NCI-H2029 treated with DMSO at 0.1 percent for 48 hours (cell line): ENCODE data around the gene RIMBP2.

Experiments
- DNase-seq: peaks from one replicate; lab custom pipeline; 2025; lab: John Stamatoyannopoulos, UW

The RIMBP2 gene

GRCh38 chr12:130568501-130568900, 147.6 kb downstream of the RIMBP2 start:
- DNase-seq = no peak

- DNase-seq = no peak
Observed at GRCh38 chr12:130568041-130568440, 148.1 kb downstream of the RIMBP2 start.

GRCh38 chr12:130566446-130567155, 149.5 kb downstream of the RIMBP2 start:
- no peak for DNase-seq

- DNase-seq = no peak
Observed at GRCh38 chr12:130565189-130565588, 150.9 kb downstream of the RIMBP2 start.

GRCh38 chr12:130563323-130563722, 152.8 kb downstream of the RIMBP2 start:
- no peak for DNase-seq

- no peak for DNase-seq
Observed at GRCh38 chr12:130562716-130563115, 153.4 kb downstream of the RIMBP2 start.

GRCh38 chr12:130560321-130560720, 155.8 kb downstream of the RIMBP2 start:
- no peak for DNase-seq

- no peak for DNase-seq
Observed at GRCh38 chr12:130559806-130560205, 156.3 kb downstream of the RIMBP2 start.

GRCh38 chr12:130557886-130558765, 158.0 kb downstream of the RIMBP2 start:
- no peak for DNase-seq

GRCh38 chr12:130557201-130557600, 158.9 kb downstream of the RIMBP2 start:
- no peak for DNase-seq

- no peak for DNase-seq
Observed at GRCh38 chr12:130556486-130557055, 159.5 kb downstream of the RIMBP2 start.

- DNase-seq = no peak
Observed at GRCh38 chr12:130555628-130556485, 160.2 kb downstream of the RIMBP2 start.

- DNase-seq = no peak
Observed at GRCh38 chr12:130555221-130555620, 160.9 kb downstream of the RIMBP2 start.

- DNase-seq = no peak
Observed at GRCh38 chr12:130552483-130552996, 163.6 kb downstream of the RIMBP2 start.

GRCh38 chr12:130549361-130549760, 166.7 kb downstream of the RIMBP2 start:
- no peak for DNase-seq

GRCh38 chr12:130547480-130548155, 168.5 kb downstream of the RIMBP2 start:
- DNase-seq = no peak

- DNase-seq = no peak
Observed at GRCh38 chr12:130546494-130546893, 169.6 kb downstream of the RIMBP2 start.

- DNase-seq = no peak
Observed at GRCh38 chr12:130545475-130545874, 170.6 kb downstream of the RIMBP2 start.

GRCh38 chr12:130540376-130540775, 175.7 kb downstream of the RIMBP2 start:
- no peak for DNase-seq

GRCh38 chr12:130538343-130539095, 177.6 kb downstream of the RIMBP2 start:
- no peak for DNase-seq
